ENCODE results near the gene TNNC2. TPM values are rescaled to one million over a fixed set of nuclear protein-coding genes. Genes with fewer than 3 reads are reported as not detected.

Gene TNNC2
- total RNA-seq, 1 donor from 2014 or later, result 2.1 TPM

- peaks cover 4% of the 10 kb centered on the region for H3K36me3 Mint-ChIP-seq
- peaks cover 31% of the 10 kb centered on the region for H3K4me1 Mint-ChIP-seq (ENCODE audit: unreplicated experiment)
- DNase-seq (ENCODE audit: extremely low spot score, unreplicated experiment), result no peak
- no peak overlapping the region for H3K27ac Mint-ChIP-seq
- H3K4me3 Mint-ChIP-seq, result no peak overlapping the region
- TF ChIP-seq, protein P1, sequence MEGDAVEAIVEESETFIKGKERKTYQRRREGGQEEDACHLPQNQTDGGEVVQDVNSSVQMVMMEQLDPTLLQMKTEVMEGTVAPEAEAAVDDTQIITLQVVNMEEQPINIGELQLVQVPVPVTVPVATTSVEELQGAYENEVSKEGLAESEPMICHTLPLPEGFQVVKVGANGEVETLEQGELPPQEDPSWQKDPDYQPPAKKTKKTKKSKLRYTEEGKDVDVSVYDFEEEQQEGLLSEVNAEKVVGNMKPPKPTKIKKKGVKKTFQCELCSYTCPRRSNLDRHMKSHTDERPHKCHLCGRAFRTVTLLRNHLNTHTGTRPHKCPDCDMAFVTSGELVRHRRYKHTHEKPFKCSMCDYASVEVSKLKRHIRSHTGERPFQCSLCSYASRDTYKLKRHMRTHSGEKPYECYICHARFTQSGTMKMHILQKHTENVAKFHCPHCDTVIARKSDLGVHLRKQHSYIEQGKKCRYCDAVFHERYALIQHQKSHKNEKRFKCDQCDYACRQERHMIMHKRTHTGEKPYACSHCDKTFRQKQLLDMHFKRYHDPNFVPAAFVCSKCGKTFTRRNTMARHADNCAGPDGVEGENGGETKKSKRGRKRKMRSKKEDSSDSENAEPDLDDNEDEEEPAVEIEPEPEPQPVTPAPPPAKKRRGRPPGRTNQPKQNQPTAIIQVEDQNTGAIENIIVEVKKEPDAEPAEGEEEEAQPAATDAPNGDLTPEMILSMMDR (conservative IDR thresholded peaks at IDR 0.05), result no peak
- no peaks in the 10 kb centered on the region for H3K27me3 Mint-ChIP-seq
- no peaks in the 10 kb centered on the region for H3K9me3 Mint-ChIP-seq
Observed at GRCh38 chr20:45859916-45860315, 32.8 kb upstream of the TNNC2 start.

DNA sequence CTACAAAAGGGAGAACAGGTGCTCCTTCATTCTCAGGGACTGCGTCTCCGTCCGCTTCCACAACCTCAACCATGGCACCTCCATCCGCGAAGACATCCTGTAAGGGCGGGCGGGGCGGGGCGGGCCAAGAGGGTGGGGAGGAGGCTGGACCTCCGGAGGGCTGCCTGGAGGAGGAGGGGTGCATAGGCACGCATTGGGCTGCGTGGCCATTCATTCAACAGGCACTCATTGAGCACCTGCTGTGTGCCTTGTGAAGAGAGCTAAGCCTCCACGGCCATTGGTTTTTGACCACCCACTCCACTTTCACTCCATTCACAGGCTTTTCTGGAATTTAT lies 30.7 kb upstream of the TNNC2 start:
- DNase-seq (ENCODE audit: extremely low spot score, unreplicated experiment), result no peak
- Mint-ChIP-seq H3K27me3 (no peaks in the 10 kb centered on the region), H3K27ac (peak overlapping the region; percentile 90), H3K4me1 (ENCODE audit: unreplicated experiment) (peaks cover 25% of the 10 kb centered on the region), H3K36me3 (no peaks in the 10 kb centered on the region), H3K9me3 (no peaks in the 10 kb centered on the region), H3K4me3 (peak overlapping the region; percentile 96)
- TF ChIP-seq, protein P1 (conservative IDR thresholded peaks at IDR 0.05), result no peak

GRCh38 chr20:45857114-45857881 lies 30.2 kb upstream of the TNNC2 start, which contains the start of the genes ACOT8 and ZSWIM3:
Gene ACOT8, minus strand, starts transcription at chr20:45857392. Its CDS starts 77 bp downstream, at chr20:45857315.
Gene ZSWIM3, plus strand, starts transcription at chr20:45857614. Its CDS starts 212 bp downstream, at chr20:45857826.
- TF ChIP-seq, protein P1 (conservative IDR thresholded peaks at IDR 0.05), result no peak
- H3K4me3 Mint-ChIP-seq, result peak within 1 kb of the TSS; percentile 96
- peaks cover 25% of the 10 kb centered on the region for H3K4me1 Mint-ChIP-seq (ENCODE audit: unreplicated experiment)
- peak within 1 kb of the TSS; percentile 90 for H3K27ac Mint-ChIP-seq
- no peaks in the 10 kb centered on the region for H3K9me3 Mint-ChIP-seq
- no peaks in the 10 kb centered on the region for H3K36me3 Mint-ChIP-seq
- no peaks in the 10 kb centered on the region for H3K27me3 Mint-ChIP-seq
- peak; percentile 93 for DNase-seq (ENCODE audit: extremely low spot score, unreplicated experiment)

DNA sequence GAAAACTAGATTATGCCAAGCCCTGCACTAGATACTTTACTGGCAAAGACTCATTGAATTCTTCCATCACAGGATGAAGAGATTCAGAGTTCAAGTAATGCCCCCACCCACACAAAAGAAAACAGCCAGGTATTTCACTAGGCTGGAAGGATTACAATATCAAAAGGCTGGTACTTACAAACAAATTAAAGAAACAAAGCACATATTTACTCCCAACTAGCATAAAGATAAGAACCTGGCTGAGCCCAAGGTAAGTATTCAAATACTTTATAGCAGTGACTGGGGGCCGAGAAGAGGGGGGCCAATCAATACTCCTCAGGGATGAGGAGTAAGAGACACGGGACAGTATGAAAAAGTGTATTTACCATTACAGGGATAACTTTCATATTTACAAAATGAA lies 26.4 kb upstream of the TNNC2 start:
- Mint-ChIP-seq H3K9me3 (no peaks in the 10 kb centered on the region), H3K27ac (no peak overlapping the region), H3K4me3 (peak overlapping the region; percentile 19), H3K4me1 (ENCODE audit: unreplicated experiment) (peaks cover 15% of the 10 kb centered on the region), H3K36me3 (no peaks in the 10 kb centered on the region), H3K27me3 (no peaks in the 10 kb centered on the region)
- TF ChIP-seq, protein P1 (conservative IDR thresholded peaks at IDR 0.05), result no peak
- DNase-seq (ENCODE audit: extremely low spot score, unreplicated experiment), result no peak

GRCh38 chr20:45852326-45852725 lies 25.2 kb upstream of the TNNC2 start:
- H3K36me3 Mint-ChIP-seq, result no peaks in the 10 kb centered on the region
- H3K4me1 Mint-ChIP-seq (ENCODE audit: unreplicated experiment), result peaks cover 6% of the 10 kb centered on the region
- TF ChIP-seq, protein P1 (conservative IDR thresholded peaks at IDR 0.05), result no peak
- H3K27me3 Mint-ChIP-seq, result no peaks in the 10 kb centered on the region
- no peaks in the 10 kb centered on the region for H3K9me3 Mint-ChIP-seq
- H3K4me3 Mint-ChIP-seq, result no peak overlapping the region
- no peak for DNase-seq (ENCODE audit: extremely low spot score, unreplicated experiment)
- H3K27ac Mint-ChIP-seq, result no peak overlapping the region
